Measurements from ENCODE around the gene CCNY. TPM values are rescaled to one million over a fixed set of nuclear protein-coding genes. Genes with fewer than 3 reads are reported as not detected.

Gene CCNY
- total RNA-seq, 1 experiment from 2014 or later: 53.3 TPM

DNA sequence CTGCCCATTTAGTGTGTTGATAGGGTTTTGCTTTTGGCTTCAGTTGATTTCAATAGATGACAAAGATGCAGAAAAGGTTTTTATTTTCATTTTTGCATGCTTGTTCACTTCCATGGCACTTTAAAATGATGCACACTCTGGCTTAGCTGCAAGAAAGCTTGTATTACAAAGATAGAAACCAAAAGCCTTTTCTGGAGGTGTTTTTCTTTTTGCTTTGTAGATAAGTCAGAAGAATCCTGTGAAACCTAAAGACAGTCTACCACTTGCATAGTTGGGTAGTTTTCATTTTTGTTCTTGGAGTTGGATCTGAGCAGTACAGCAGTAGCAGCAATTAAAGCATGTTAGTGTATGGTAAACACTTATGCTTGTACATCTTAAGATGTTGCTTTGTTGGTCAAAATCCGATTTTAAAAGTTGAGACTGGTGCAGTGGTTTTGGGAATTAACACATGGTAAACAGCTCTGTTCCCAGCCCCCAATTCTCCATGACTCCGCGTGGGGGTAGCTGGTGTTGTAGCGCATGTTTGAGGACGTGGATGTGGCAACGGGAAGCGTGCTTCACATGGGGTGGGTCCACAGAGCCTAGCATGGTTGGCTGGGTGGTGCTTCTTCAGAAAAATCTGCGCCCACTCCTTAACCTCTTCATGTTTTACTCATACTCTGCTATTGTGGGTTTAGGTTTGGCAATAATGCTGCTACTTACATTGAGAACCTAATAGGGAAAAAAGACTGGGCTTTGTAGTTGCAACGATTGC, 19.8 kb downstream of the CCNY start:
- Mint-ChIP-seq H3K36me3 (no peaks in the 10 kb centered on the region), H3K9me3 (no peaks in the 10 kb centered on the region), H3K4me3 (no peak overlapping the region), H3K27ac (0 out of 2 replicates have a peak overlapping the region, but pooled peaks have one; percentile 66), H3K27me3 (ENCODE audit: low read depth) (no peaks in the 10 kb centered on the region), H3K4me1 (peaks cover 26% of the 10 kb centered on the region)
- ChIA-PET POLR2A (interaction anchor here (1.0 kb wide), 1 partner anchor 13 kb away, joined by 3 read pairs; no protein-coding TSS in a partner anchor), CTCF (no interaction called here)
- ATAC-seq (no peak), DNase-seq (ENCODE audit: low spot score) (no peak)
- TF ChIP-seq, protein P1, sequence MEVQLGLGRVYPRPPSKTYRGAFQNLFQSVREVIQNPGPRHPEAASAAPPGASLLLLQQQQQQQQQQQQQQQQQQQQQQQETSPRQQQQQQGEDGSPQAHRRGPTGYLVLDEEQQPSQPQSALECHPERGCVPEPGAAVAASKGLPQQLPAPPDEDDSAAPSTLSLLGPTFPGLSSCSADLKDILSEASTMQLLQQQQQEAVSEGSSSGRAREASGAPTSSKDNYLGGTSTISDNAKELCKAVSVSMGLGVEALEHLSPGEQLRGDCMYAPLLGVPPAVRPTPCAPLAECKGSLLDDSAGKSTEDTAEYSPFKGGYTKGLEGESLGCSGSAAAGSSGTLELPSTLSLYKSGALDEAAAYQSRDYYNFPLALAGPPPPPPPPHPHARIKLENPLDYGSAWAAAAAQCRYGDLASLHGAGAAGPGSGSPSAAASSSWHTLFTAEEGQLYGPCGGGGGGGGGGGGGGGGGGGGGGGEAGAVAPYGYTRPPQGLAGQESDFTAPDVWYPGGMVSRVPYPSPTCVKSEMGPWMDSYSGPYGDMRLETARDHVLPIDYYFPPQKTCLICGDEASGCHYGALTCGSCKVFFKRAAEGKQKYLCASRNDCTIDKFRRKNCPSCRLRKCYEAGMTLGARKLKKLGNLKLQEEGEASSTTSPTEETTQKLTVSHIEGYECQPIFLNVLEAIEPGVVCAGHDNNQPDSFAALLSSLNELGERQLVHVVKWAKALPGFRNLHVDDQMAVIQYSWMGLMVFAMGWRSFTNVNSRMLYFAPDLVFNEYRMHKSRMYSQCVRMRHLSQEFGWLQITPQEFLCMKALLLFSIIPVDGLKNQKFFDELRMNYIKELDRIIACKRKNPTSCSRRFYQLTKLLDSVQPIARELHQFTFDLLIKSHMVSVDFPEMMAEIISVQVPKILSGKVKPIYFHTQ (CRISPR knock-in tag; IDR thresholded peaks at IDR 0.05): no peak
- TF ChIP-seq, protein P2, sequence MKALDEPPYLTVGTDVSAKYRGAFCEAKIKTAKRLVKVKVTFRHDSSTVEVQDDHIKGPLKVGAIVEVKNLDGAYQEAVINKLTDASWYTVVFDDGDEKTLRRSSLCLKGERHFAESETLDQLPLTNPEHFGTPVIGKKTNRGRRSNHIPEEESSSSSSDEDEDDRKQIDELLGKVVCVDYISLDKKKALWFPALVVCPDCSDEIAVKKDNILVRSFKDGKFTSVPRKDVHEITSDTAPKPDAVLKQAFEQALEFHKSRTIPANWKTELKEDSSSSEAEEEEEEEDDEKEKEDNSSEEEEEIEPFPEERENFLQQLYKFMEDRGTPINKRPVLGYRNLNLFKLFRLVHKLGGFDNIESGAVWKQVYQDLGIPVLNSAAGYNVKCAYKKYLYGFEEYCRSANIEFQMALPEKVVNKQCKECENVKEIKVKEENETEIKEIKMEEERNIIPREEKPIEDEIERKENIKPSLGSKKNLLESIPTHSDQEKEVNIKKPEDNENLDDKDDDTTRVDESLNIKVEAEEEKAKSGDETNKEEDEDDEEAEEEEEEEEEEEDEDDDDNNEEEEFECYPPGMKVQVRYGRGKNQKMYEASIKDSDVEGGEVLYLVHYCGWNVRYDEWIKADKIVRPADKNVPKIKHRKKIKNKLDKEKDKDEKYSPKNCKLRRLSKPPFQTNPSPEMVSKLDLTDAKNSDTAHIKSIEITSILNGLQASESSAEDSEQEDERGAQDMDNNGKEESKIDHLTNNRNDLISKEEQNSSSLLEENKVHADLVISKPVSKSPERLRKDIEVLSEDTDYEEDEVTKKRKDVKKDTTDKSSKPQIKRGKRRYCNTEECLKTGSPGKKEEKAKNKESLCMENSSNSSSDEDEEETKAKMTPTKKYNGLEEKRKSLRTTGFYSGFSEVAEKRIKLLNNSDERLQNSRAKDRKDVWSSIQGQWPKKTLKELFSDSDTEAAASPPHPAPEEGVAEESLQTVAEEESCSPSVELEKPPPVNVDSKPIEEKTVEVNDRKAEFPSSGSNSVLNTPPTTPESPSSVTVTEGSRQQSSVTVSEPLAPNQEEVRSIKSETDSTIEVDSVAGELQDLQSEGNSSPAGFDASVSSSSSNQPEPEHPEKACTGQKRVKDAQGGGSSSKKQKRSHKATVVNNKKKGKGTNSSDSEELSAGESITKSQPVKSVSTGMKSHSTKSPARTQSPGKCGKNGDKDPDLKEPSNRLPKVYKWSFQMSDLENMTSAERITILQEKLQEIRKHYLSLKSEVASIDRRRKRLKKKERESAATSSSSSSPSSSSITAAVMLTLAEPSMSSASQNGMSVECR (CRISPR knock-in tag; IDR thresholded peaks at IDR 0.05; ENCODE audit: borderline replicate concordance): no peak
- TF ChIP-seq, protein P3, sequence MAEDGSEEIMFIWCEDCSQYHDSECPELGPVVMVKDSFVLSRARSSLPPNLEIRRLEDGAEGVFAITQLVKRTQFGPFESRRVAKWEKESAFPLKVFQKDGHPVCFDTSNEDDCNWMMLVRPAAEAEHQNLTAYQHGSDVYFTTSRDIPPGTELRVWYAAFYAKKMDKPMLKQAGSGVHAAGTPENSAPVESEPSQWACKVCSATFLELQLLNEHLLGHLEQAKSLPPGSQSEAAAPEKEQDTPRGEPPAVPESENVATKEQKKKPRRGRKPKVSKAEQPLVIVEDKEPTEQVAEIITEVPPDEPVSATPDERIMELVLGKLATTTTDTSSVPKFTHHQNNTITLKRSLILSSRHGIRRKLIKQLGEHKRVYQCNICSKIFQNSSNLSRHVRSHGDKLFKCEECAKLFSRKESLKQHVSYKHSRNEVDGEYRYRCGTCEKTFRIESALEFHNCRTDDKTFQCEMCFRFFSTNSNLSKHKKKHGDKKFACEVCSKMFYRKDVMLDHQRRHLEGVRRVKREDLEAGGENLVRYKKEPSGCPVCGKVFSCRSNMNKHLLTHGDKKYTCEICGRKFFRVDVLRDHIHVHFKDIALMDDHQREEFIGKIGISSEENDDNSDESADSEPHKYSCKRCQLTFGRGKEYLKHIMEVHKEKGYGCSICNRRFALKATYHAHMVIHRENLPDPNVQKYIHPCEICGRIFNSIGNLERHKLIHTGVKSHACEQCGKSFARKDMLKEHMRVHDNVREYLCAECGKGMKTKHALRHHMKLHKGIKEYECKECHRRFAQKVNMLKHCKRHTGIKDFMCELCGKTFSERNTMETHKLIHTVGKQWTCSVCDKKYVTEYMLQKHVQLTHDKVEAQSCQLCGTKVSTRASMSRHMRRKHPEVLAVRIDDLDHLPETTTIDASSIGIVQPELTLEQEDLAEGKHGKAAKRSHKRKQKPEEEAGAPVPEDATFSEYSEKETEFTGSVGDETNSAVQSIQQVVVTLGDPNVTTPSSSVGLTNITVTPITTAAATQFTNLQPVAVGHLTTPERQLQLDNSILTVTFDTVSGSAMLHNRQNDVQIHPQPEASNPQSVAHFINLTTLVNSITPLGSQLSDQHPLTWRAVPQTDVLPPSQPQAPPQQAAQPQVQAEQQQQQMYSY (CRISPR knock-in tag; IDR thresholded peaks at IDR 0.05): no peak
- no peak for TF ChIP-seq IRF2 (CRISPR knock-in tag; IDR thresholded peaks at IDR 0.05; ENCODE audit: borderline replicate concordance, low read depth)
- TF ChIP-seq, protein P4, sequence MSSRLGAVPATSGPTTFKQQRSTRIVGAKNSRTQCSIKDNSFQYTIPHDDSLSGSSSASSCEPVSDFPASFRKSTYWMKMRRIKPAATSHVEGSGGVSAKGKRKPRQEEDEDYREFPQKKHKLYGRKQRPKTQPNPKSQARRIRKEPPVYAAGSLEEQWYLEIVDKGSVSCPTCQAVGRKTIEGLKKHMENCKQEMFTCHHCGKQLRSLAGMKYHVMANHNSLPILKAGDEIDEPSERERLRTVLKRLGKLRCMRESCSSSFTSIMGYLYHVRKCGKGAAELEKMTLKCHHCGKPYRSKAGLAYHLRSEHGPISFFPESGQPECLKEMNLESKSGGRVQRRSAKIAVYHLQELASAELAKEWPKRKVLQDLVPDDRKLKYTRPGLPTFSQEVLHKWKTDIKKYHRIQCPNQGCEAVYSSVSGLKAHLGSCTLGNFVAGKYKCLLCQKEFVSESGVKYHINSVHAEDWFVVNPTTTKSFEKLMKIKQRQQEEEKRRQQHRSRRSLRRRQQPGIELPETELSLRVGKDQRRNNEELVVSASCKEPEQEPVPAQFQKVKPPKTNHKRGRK (CRISPR knock-in tag; IDR thresholded peaks at IDR 0.05; ENCODE audit: borderline replicate concordance): no peak
- no peak for TF ChIP-seq RELA (CRISPR knock-in tag; IDR thresholded peaks at IDR 0.05; ENCODE audit: borderline replicate concordance)
- TF ChIP-seq, protein P5, sequence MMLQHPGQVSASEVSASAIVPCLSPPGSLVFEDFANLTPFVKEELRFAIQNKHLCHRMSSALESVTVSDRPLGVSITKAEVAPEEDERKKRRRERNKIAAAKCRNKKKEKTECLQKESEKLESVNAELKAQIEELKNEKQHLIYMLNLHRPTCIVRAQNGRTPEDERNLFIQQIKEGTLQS (CRISPR knock-in tag; conservative IDR thresholded peaks at IDR 0.05): no peak
- TF ChIP-seq, protein P6, sequence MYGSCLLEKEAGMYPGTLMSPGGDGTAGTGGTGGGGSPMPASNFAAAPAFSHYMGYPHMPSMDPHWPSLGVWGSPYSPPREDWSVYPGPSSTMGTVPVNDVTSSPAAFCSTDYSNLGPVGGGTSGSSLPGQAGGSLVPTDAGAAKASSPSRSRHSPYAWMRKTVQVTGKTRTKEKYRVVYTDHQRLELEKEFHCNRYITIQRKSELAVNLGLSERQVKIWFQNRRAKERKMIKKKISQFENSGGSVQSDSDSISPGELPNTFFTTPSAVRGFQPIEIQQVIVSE (CRISPR knock-in tag; IDR thresholded peaks at IDR 0.05; ENCODE audit: borderline replicate concordance): no peak
- TF ChIP-seq, protein P7, sequence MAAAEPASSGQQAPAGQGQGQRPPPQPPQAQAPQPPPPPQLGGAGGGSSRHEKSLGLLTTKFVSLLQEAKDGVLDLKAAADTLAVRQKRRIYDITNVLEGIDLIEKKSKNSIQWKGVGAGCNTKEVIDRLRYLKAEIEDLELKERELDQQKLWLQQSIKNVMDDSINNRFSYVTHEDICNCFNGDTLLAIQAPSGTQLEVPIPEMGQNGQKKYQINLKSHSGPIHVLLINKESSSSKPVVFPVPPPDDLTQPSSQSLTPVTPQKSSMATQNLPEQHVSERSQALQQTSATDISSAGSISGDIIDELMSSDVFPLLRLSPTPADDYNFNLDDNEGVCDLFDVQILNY (CRISPR knock-in tag; IDR thresholded peaks at IDR 0.05): no peak
- no peak for TF ChIP-seq FOXJ3 (CRISPR knock-in tag; IDR thresholded peaks at IDR 0.05; ENCODE audit: borderline replicate concordance)

Measured in WTC11 (cell line).